ENCODE results near the gene OLFM2. TPM values are rescaled to one million over a fixed set of nuclear protein-coding genes. Genes with fewer than 3 reads are reported as not detected.

The OLFM2 gene
- total RNA-seq, 1 donor from 2014 or later, result 55.0 TPM

DNA sequence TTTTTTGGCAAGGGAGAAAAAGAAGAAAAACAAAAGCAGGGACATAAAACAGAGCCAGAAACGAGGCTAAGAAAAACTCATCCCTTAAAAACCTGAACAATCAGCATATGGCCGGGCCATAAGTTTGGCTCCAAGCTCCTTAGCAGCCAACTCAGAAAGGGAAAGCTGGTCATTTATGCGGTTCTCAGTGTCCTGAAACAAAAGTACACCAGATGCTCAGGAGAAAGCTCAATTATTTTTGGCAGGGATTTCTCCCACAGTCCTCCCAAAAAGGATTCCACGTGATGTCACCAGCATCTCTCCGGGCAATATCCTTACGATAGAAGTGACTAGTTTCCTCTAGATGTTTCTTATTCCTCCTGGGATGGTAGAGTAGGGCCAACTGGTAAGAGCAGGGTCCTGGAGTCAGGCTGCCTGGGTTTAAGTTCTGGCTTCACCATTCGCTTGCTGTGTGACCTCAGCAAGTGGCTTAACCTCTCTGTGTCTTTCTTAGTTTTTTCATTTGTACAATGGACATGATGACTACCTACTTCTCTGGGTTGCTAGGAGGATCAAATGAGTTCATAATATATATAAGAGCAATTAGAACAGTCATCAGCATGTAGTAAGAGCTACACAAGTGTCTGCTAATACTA is 67.2 kb downstream of the OLFM2 start:
- H3K4me3 Mint-ChIP-seq (ENCODE audit: low read depth), result no peak overlapping the region
- H3K4me1 Mint-ChIP-seq (ENCODE audit: low read depth), result peaks cover 13% of the 10 kb centered on the region
- no peak for DNase-seq (ENCODE audit: low spot score, unreplicated experiment)
- no peak overlapping the region for H3K27ac Mint-ChIP-seq
- peaks cover 10% of the 10 kb centered on the region for H3K27me3 Mint-ChIP-seq
- H3K9me3 Mint-ChIP-seq (ENCODE audit: low read depth), result no peaks in the 10 kb centered on the region
- no peak for TF ChIP-seq CTCF (IDR thresholded peaks at IDR 0.05; ENCODE audit: unreplicated experiment)
- no peaks in the 10 kb centered on the region for H3K36me3 Mint-ChIP-seq (ENCODE audit: insufficient read depth)

GRCh38 chr19:9865732-9866501 is 70.4 kb downstream of the OLFM2 start:
- DNase-seq (ENCODE audit: low spot score, unreplicated experiment), result no peak
- H3K36me3 Mint-ChIP-seq (ENCODE audit: insufficient read depth), result peaks cover 3% of the 10 kb centered on the region
- no peak for TF ChIP-seq CTCF (IDR thresholded peaks at IDR 0.05; ENCODE audit: unreplicated experiment)
- H3K9me3 Mint-ChIP-seq (ENCODE audit: low read depth), result no peaks in the 10 kb centered on the region
- H3K27me3 Mint-ChIP-seq, result peaks cover 8% of the 10 kb centered on the region
- H3K4me3 Mint-ChIP-seq (ENCODE audit: low read depth), result no peak overlapping the region
- H3K27ac Mint-ChIP-seq, result no peak overlapping the region
- H3K4me1 Mint-ChIP-seq (ENCODE audit: low read depth), result no peaks in the 10 kb centered on the region

- no peak for DNase-seq (ENCODE audit: low spot score, unreplicated experiment)
- Mint-ChIP-seq H3K27ac (no peak overlapping the region), H3K27me3 (peaks cover 3% of the 10 kb centered on the region), H3K4me1 (ENCODE audit: low read depth) (no peaks in the 10 kb centered on the region), H3K4me3 (ENCODE audit: low read depth) (no peak overlapping the region), H3K36me3 (ENCODE audit: insufficient read depth) (peaks cover 5% of the 10 kb centered on the region), H3K9me3 (ENCODE audit: low read depth) (no peaks in the 10 kb centered on the region)
- no peak for TF ChIP-seq CTCF (IDR thresholded peaks at IDR 0.05; ENCODE audit: unreplicated experiment)
Observed at GRCh38 chr19:9863759-9864158, 72.6 kb downstream of the OLFM2 start.

GRCh38 chr19:9862938-9863337 is 73.4 kb downstream of the OLFM2 start:
- H3K27me3 Mint-ChIP-seq, result peaks cover 3% of the 10 kb centered on the region
- no peaks in the 10 kb centered on the region for H3K4me1 Mint-ChIP-seq (ENCODE audit: low read depth)
- no peak overlapping the region for H3K4me3 Mint-ChIP-seq (ENCODE audit: low read depth)

GRCh38 chr19:9861503-9861902 is 74.8 kb downstream of the OLFM2 start:
- Mint-ChIP-seq H3K27me3 (no peaks in the 10 kb centered on the region), H3K36me3 (ENCODE audit: insufficient read depth) (peaks cover 18% of the 10 kb centered on the region), H3K27ac (no peak overlapping the region), H3K4me3 (ENCODE audit: low read depth) (no peak overlapping the region), H3K4me1 (ENCODE audit: low read depth) (no peaks in the 10 kb centered on the region), H3K9me3 (ENCODE audit: low read depth) (no peaks in the 10 kb centered on the region)
- DNase-seq (ENCODE audit: low spot score, unreplicated experiment), result no peak
- no peak for TF ChIP-seq CTCF (IDR thresholded peaks at IDR 0.05; ENCODE audit: unreplicated experiment)

More at GRCh38 chr19:9862938-9863337, 73.4 kb downstream of the OLFM2 start:
- Mint-ChIP-seq H3K27ac (no peak overlapping the region), H3K9me3 (ENCODE audit: low read depth) (no peaks in the 10 kb centered on the region), H3K36me3 (ENCODE audit: insufficient read depth) (peaks cover 9% of the 10 kb centered on the region)
- no peak for DNase-seq (ENCODE audit: low spot score, unreplicated experiment)
- TF ChIP-seq CTCF (IDR thresholded peaks at IDR 0.05; ENCODE audit: unreplicated experiment), result no peak

Data from progenitor cell of endocrine pancreas (in vitro differentiated cells).